ENCODE measurements around the gene MRTFA. TPM values are rescaled to one million over a fixed set of nuclear protein-coding genes. Genes with fewer than 3 reads are reported as not detected.
"Not testable (repeated sequence)": the region's sequence is repeated elsewhere in the genome, so short reads cannot be mapped to it uniquely, and the experiment has no call there.

MRTFA gene
- total RNA-seq, 3 donors from 2014 or later: 32.4 to 45.3 (median 35.0) TPM

DNA sequence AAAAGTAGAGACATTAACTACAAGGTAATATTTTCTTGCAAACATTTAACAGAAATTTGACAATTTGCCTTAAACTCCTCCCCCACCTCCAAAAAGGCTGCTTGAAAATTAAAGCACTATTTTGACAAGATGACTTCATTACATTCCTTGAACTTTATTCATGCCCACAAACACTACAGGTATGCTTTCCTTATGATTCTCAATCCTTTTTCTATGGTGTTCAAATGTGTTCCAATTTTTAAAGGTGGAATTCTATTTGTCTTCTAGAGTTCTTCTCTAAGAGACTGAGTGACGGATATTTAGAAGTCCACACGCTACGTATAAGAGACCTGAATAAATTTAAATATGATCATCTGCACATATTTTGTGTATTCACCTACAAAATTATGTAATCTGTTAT lies 69.4 kb downstream of the MRTFA start:
- intact Hi-C loops (cut with DNase I, micrococcal nuclease): no loop called here
- H3K36me3 ChIP-seq (ENCODE audit: low read depth): no peaks in the 10 kb centered on the region
- no peaks in the 10 kb centered on the region for H3K9me3 ChIP-seq
- ATAC-seq: no peak
- H3K4me1 ChIP-seq (ENCODE audit: low read depth): no peaks in the 10 kb centered on the region
- DNase-seq: no peak
- no peak overlapping the region for H3K4me3 ChIP-seq
- TF ChIP-seq, protein P1, sequence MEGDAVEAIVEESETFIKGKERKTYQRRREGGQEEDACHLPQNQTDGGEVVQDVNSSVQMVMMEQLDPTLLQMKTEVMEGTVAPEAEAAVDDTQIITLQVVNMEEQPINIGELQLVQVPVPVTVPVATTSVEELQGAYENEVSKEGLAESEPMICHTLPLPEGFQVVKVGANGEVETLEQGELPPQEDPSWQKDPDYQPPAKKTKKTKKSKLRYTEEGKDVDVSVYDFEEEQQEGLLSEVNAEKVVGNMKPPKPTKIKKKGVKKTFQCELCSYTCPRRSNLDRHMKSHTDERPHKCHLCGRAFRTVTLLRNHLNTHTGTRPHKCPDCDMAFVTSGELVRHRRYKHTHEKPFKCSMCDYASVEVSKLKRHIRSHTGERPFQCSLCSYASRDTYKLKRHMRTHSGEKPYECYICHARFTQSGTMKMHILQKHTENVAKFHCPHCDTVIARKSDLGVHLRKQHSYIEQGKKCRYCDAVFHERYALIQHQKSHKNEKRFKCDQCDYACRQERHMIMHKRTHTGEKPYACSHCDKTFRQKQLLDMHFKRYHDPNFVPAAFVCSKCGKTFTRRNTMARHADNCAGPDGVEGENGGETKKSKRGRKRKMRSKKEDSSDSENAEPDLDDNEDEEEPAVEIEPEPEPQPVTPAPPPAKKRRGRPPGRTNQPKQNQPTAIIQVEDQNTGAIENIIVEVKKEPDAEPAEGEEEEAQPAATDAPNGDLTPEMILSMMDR (IDR thresholded peaks at IDR 0.05): no peak

DNA sequence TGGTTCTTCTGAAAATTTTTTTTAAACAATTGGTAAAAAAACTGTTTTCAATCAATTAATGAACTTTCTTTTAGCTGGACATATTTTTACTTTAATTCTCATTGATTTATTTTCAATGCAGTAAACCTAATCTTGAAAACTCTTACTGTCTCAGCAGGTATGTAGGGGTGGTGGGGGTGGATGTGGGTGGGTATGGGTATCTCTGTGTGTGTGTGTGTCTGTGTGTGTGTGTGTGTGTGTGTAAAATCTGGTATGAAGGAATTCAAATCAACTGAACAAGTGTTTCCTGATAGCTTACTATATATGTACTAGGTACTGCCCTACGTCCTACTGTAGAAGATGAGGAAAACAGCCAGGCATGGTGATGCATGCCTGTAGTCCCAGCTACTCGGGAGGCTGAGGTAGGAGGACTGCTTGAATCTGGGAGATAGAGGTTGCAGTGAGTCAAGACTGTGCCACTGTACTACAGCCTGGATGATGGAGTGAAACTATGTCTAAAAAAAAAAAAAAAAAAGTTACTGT lies 75.5 kb downstream of the MRTFA start:
- intact Hi-C loops (cut with DNase I, micrococcal nuclease): no loop called here
- TF ChIP-seq, protein P1 (IDR thresholded peaks at IDR 0.05): no peak
- Histone ChIP-seq H3K4me3 (no peak overlapping the region), H3K36me3 (ENCODE audit: low read depth) (no peaks in the 10 kb centered on the region), H3K9me3 (no peaks in the 10 kb centered on the region), H3K4me1 (ENCODE audit: low read depth) (no peaks in the 10 kb centered on the region)
- DNase-seq (no peak), ATAC-seq (no peak)

DNA sequence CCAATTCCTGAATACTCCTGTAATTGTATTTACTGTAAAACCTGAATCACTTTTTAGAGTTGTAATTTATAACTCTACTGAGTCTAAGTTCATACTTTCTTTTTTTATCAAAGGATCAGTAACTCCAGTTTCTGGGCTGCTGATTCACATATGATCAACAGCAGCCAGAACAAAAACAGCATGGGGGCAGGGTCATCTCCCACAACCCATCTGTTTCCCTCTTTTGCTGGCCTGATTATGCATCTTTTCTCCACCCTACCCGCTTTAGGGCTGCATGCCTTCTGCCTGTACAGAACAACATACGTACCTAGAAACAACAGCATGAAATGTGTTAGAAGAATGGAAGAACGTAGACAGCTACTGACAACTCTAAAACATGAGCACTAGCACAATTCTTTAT lies 76.0 kb downstream of the MRTFA start:
- H3K4me3 ChIP-seq: no peak overlapping the region
- no peak for ATAC-seq
- TF ChIP-seq, protein P1 (IDR thresholded peaks at IDR 0.05): no peak
- H3K9me3 ChIP-seq: no peaks in the 10 kb centered on the region
- no peak for DNase-seq
- no peaks in the 10 kb centered on the region for H3K4me1 ChIP-seq (ENCODE audit: low read depth)
- intact Hi-C loops (cut with DNase I, micrococcal nuclease): no loop called here
- H3K36me3 ChIP-seq (ENCODE audit: low read depth): no peaks in the 10 kb centered on the region

DNA sequence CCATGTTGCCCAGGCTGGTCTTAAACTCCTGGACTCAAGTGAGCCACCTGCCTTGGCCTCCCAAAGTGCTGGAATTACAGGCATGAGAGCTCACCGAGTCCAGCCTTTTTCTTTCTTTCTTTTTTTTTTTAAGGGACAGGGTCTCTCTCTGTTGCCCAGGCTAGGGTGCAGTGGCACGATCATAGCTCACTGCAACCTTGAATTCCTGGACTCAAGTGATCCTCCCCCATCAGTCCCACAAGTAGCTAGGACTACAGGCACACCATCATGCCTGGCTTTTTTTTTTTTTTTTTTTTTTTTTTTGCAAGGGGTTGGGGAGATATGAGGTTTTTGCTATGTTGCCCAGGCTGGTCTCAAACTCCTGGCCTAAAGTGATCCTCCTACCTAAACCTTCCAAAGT lies 78.5 kb downstream of the MRTFA start:
- H3K9me3 ChIP-seq: no peaks in the 10 kb centered on the region
- ATAC-seq (no peak), DNase-seq (no peak)
- intact Hi-C loops (cut with DNase I, micrococcal nuclease): no loop called here
- no peaks in the 10 kb centered on the region for H3K4me1 ChIP-seq (ENCODE audit: low read depth)
- H3K4me3 ChIP-seq: no peak overlapping the region
- no peaks in the 10 kb centered on the region for H3K36me3 ChIP-seq (ENCODE audit: low read depth)
- TF ChIP-seq, protein P1 (IDR thresholded peaks at IDR 0.05): no peak

DNA sequence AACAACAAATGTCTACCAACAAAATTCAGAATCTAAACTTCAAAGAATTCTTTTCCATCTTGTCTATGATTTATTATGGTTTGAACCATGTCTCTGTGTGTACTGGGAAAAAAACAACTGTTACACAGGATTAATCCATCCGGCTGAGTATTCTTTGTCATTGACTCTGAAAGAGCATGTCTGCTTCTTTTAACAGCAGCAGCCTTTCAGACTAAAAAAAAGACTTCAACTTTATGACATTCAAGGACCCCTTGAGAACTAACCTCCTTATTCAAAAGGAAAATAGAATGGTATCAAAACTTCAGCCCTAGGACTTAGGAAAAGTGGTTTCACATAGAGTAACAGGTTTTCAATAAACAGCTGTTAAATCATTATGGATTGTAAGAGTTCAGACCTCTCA lies 79.9 kb downstream of the MRTFA start:
- no peaks in the 10 kb centered on the region for H3K4me1 ChIP-seq (ENCODE audit: low read depth)

DNA sequence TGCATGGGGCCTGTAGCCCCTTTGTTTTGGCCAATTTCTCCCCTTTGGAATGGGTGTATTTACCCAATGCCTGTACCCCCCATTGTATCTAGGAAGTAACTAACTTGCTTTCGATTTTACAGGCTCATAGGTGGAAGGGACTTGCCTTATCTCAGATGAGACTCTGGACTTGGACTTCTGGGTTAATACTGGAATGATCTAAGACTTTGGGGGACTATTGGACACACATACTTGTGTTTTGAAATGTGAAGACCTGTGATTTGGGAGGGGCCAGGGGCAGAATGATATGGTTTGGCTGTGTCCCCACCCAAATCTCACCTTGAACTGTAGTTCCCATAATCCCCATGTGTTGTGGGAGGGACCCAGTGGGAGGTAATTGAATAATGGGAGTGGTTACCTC lies 82.5 kb downstream of the MRTFA start:
- ATAC-seq; H3K4me3 ChIP-seq; DNase-seq; H3K36me3 ChIP-seq (ENCODE audit: low read depth); H3K9me3 ChIP-seq; intact Hi-C loops (cut with DNase I, micrococcal nuclease); H3K4me1 ChIP-seq (ENCODE audit: low read depth): not testable (repeated sequence)

More for the DNA sequence above, 79.9 kb downstream of the MRTFA start:
- Histone ChIP-seq H3K36me3 (ENCODE audit: low read depth) (no peaks in the 10 kb centered on the region), H3K4me3 (no peak overlapping the region), H3K9me3 (no peaks in the 10 kb centered on the region)
- TF ChIP-seq, protein P1 (IDR thresholded peaks at IDR 0.05): no peak
- intact Hi-C loops (cut with DNase I, micrococcal nuclease): no loop called here
- DNase-seq: no peak
- ATAC-seq: no peak

Data from mucosa of descending colon (tissue), 3 donors.